PC-9 (cell line): ENCODE measurements around the gene CD109. TPM values are rescaled to one million over a fixed set of nuclear protein-coding genes. Genes with fewer than 3 reads are reported as not detected.

ENCODE experiments used
- BruUV-seq: library from RNA; stranded (reverse); fragments of 400-500 nt; replicated peaks from 2 replicates; lab custom pipeline; 2021; lab: Mats Ljungman, UMichigan
- CTCF ChIA-PET: fragments of 300-600 bp; sonication (Branson Sonifier 250); formaldehyde crosslinking; loops from one replicate; lab custom pipeline; 2022; ENCODE audit warnings: antibody characterized with exemption; lab: Charles Lee
- POLR2A ChIA-PET: fragments of 300-600 bp; sonication (Branson Sonifier 250); formaldehyde crosslinking; loops from one replicate; lab custom pipeline; 2022; ENCODE audit warnings: antibody characterized with exemption; ENCODE audit not compliant: unreplicated experiment; lab: Charles Lee
- DNase-seq, 2 experiments: peaks; one replicate each; pipeline versions ENCODE4 v3.0.0 to v3.0.0-alpha.2; 2015 to 2022; ENCODE audit warnings: mixed read lengths in 1 of 2
- H2AFZ ChIP-seq: fragments of 200-600 bp; sonication (generic); 2 replicates; pipeline ENCODE4 v1.8.1; 2017; ENCODE audit warnings: antibody characterized with exemption
- H3F3A ChIP-seq: fragments of 200-600 bp; sonication (generic); 2 replicates; pipeline ENCODE4 v1.8.1; 2017; ENCODE audit warnings: antibody characterized with exemption, mild to moderate bottlenecking, low read depth; ENCODE audit not compliant: insufficient read depth
- H3K27ac ChIP-seq: fragments of 200-600 bp; sonication (generic); 2 replicates; pipeline ENCODE4 v1.6.1; 2016; ENCODE audit warnings: mixed run types
- H3K27me3 ChIP-seq: fragments of 200-600 bp; sonication (generic); 2 replicates; pipeline ENCODE4 v1.6.1; 2016; ENCODE audit warnings: low read depth, mixed run types; ENCODE audit not compliant: insufficient read depth
- H3K36me3 ChIP-seq: fragments of 200-600 bp; sonication (generic); 2 replicates; pipeline ENCODE4 v1.6.1; 2016; ENCODE audit warnings: low read depth, mixed run types
- H3K4me1 ChIP-seq: fragments of 200-600 bp; sonication (generic); replicated peaks from 2 replicates; pipeline ENCODE4 v1.6.1; 2016; ENCODE audit warnings: mixed run types; ENCODE audit not compliant: insufficient read depth
- H3K4me2 ChIP-seq: fragments of 200-600 bp; sonication (generic); 2 replicates; pipeline ENCODE4 v1.6.1; 2017; ENCODE audit warnings: mixed run types
- H3K4me3 ChIP-seq: fragments of 200-600 bp; sonication (generic); 2 replicates; pipeline ENCODE4 v1.6.1; 2016; ENCODE audit warnings: mixed run types
- H3K79me2 ChIP-seq: fragments of 200-600 bp; sonication (generic); 2 replicates; pipeline ENCODE4 v1.6.1; 2017; ENCODE audit warnings: low read depth, mixed run types
- H3K9me2 ChIP-seq: fragments of 200-600 bp; sonication (generic); 2 replicates; pipeline ENCODE4 v1.8.1; 2017; ENCODE audit warnings: mild to moderate bottlenecking; ENCODE audit not compliant: insufficient read depth
- H3K9me3 ChIP-seq: fragments of 200-600 bp; sonication (generic); 2 replicates; pipeline ENCODE4 v1.8.1; 2016; ENCODE audit warnings: low read depth; ENCODE audit not compliant: insufficient read depth
- H4K20me1 ChIP-seq: fragments of 200-600 bp; sonication (generic); 2 replicates; pipeline ENCODE4 v1.8.1; 2017; ENCODE audit not compliant: insufficient read depth
- EZH2 ChIP-seq: fragments of 200-600 bp; sonication (generic); IDR thresholded peaks from 2 replicates; pipeline ENCODE4 v1.8.0; 2017; ENCODE audit warnings: antibody characterized with exemption, low read depth
- intact Hi-C: fragments of 100-400 bp; cut with micrococcal nuclease; formaldehyde crosslinking; loops from one replicate; pipeline ENCODE4 v1.10.0; 2022; ENCODE audit not compliant: unreplicated experiment
- total RNA-seq: library from RNA; stranded (reverse); gene quantifications from 2 replicates; pipeline ENCODE4 v1.2.3, GENCODE V29; 2021
- TF ChIP-seq, protein P1 (sequence below): fragments of 200-600 bp; sonication (generic); conservative IDR thresholded peaks from 2 replicates; pipeline ENCODE4 v1.6.1; 2017; ENCODE audit warnings: mixed run types, antibody characterized with exemption, mild to moderate bottlenecking, moderate library complexity

CD109 gene
- total RNA-seq, 1 experiment from 2014 or later: 50.7 TPM

DNA sequence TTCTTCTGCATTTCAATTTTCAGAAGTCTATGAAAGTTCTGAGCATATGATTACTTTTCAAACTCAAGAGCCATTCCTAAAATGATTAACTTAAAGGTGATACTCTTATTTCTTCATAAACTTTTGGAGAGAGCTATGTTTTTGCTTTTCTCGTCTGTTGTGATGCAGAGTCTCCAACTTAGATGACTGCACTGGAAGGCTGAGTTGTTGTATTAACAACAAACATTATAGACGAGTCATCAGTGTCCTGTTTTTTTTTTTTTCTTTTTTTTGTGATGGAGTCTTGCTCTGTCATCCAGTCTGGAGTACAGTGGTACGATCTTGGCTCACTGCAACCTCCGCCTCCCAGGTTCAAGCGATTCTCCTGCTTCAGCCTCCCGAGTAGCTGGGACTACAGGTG is 101.9 kb downstream of the CD109 start:
- H3K27me3 ChIP-seq: no peaks in the 10 kb centered on the region
- no peak overlapping the region for H3K4me3 ChIP-seq
- BruUV-seq: no TSS peak
- ChIA-PET CTCF (interaction anchor here (0.7 kb wide), 3 partner anchors 25 to 1330 kb away, joined by 3 to 7 read pairs (median 5); no protein-coding TSS in a partner anchor), POLR2A (no interaction called here)
- H3F3A ChIP-seq: 0 out of 2 replicates have a peak, but pooled peaks cover 5% of the 10 kb centered on the region
- no peaks in the 10 kb centered on the region for H4K20me1 ChIP-seq
- H3K79me2 ChIP-seq: no peaks in the 10 kb centered on the region
- intact Hi-C loops: no loop called here
- no peak overlapping the region for H2AFZ ChIP-seq
- H3K36me3 ChIP-seq: no peaks in the 10 kb centered on the region
- H3K9me2 ChIP-seq: no peaks in the 10 kb centered on the region
- H3K27ac ChIP-seq: no peak overlapping the region
- no peak overlapping the region for H3K4me2 ChIP-seq
- DNase-seq: no peak
- peaks cover 4% of the 10 kb centered on the region; the same call in 1 of the 2 replicates for H3K9me3 ChIP-seq
- H3K4me1 ChIP-seq: peaks cover 9% of the 10 kb centered on the region
- TF ChIP-seq EZH2: no peak
- TF ChIP-seq, protein P1, sequence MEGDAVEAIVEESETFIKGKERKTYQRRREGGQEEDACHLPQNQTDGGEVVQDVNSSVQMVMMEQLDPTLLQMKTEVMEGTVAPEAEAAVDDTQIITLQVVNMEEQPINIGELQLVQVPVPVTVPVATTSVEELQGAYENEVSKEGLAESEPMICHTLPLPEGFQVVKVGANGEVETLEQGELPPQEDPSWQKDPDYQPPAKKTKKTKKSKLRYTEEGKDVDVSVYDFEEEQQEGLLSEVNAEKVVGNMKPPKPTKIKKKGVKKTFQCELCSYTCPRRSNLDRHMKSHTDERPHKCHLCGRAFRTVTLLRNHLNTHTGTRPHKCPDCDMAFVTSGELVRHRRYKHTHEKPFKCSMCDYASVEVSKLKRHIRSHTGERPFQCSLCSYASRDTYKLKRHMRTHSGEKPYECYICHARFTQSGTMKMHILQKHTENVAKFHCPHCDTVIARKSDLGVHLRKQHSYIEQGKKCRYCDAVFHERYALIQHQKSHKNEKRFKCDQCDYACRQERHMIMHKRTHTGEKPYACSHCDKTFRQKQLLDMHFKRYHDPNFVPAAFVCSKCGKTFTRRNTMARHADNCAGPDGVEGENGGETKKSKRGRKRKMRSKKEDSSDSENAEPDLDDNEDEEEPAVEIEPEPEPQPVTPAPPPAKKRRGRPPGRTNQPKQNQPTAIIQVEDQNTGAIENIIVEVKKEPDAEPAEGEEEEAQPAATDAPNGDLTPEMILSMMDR: no peak

DNA sequence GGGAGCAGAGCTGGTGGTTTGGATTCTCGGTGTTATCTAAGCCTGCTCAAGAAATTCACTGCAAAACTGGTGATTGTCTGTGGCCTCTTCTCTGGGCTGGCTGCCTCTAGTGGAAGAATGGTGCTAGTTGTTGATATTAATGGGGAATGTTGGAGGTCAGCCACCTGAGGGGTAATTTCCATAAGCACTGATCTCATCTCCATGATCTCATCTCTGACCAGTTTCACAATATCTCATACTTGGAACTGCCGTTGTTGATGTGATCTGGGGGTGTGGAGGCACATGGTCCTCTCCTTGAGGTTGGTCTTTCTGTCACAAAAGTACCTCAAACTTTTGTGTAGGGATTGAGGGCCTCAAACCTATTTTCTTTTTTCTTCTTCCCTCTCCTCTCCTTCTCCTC is 102.6 kb downstream of the CD109 start:
- Histone ChIP-seq H3K4me2 (no peak overlapping the region), H4K20me1 (no peaks in the 10 kb centered on the region), H3K36me3 (no peaks in the 10 kb centered on the region), H3K27me3 (no peaks in the 10 kb centered on the region), H3K4me3 (no peak overlapping the region), H3F3A (peaks cover 11% of the 10 kb centered on the region; the same call in 1 of the 2 replicates), H3K79me2 (no peaks in the 10 kb centered on the region), H3K4me1 (peaks cover 16% of the 10 kb centered on the region), H3K27ac (peak overlapping the region; percentile 33; the same call in 1 of the 2 replicates), H2AFZ (no peak overlapping the region), H3K9me2 (no peaks in the 10 kb centered on the region), H3K9me3 (peaks cover 4% of the 10 kb centered on the region; the same call in 1 of the 2 replicates)
- peak; percentile 27 to 76 for DNase-seq
- no peak for TF ChIP-seq EZH2
- TF ChIP-seq, protein P1: peak; percentile 53; the same call in 1 of the 2 replicates
- ChIA-PET POLR2A (no interaction called here), CTCF (no interaction called here)
- intact Hi-C loops: no loop called here
- no TSS peak for BruUV-seq

DNA sequence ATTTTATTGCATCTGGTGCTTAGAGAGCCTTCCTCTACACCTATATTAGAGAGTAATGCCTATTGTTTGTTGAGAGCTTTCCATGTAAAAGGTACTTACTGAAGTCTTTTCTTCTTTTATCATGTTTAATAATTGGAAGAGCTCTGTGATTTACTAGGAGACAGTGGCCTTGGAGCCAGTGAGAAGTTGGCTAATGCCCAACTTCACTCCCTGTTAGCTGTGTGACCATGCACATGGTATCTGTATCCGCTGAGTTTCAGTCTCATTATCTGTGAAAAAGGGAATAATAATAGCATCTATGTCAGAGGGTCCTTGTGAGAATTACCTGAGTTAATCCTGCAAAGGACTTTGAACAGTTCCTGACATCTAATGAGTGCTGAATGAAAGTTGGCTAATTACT is 105.0 kb downstream of the CD109 start:
- H3K79me2 ChIP-seq: no peaks in the 10 kb centered on the region
- TF ChIP-seq, protein P1: no peak
- no peak for TF ChIP-seq EZH2
- H3K4me3 ChIP-seq: no peak overlapping the region
- intact Hi-C loops: no loop called here
- ChIA-PET CTCF (no interaction called here), POLR2A (interaction anchor here (0.6 kb wide), 2 partner anchors 29 to 221 kb away, joined by 4 to 9 read pairs; no protein-coding TSS in a partner anchor)
- no peak overlapping the region for H3K27ac ChIP-seq
- H3K36me3 ChIP-seq: no peaks in the 10 kb centered on the region
- H3F3A ChIP-seq: peaks cover 20% of the 10 kb centered on the region; the same call in 1 of the 2 replicates
- BruUV-seq: no TSS peak
- H3K4me1 ChIP-seq: peaks cover 26% of the 10 kb centered on the region
- no peak for DNase-seq
- H3K9me3 ChIP-seq: peaks cover 4% of the 10 kb centered on the region; the same call in 1 of the 2 replicates
- H2AFZ ChIP-seq: no peak overlapping the region
- H3K4me2 ChIP-seq: no peak overlapping the region
- no peaks in the 10 kb centered on the region for H3K9me2 ChIP-seq
- H4K20me1 ChIP-seq: no peaks in the 10 kb centered on the region
- H3K27me3 ChIP-seq: no peaks in the 10 kb centered on the region
